Endodermal cell (in vitro differentiated cells): Measurements from ENCODE around the gene UMODL1. TPM values are rescaled to one million over a fixed set of nuclear protein-coding genes. Genes with fewer than 3 reads are reported as not detected.

Experiments used
- DNase-seq: peaks from one replicate; pipeline ENCODE4 v3.0.0-alpha.2; 2017
- H3K27ac ChIP-seq: 2 replicates; pipeline ENCODE4 v1.5.1; 2013; ENCODE audit warnings: mild to moderate bottlenecking, low read depth, low read length, moderate library complexity
- H3K27me3 ChIP-seq: 2 replicates; pipeline ENCODE4 v1.6.1; 2013; ENCODE audit warnings: mild to moderate bottlenecking, low read length, moderate library complexity; ENCODE audit not compliant: insufficient read depth, control insufficient read depth, poor library complexity, severe bottlenecking
- H3K36me3 ChIP-seq: 2 replicates; pipeline ENCODE4 v1.7.0; 2013; ENCODE audit warnings: mild to moderate bottlenecking, low read length, moderate library complexity; ENCODE audit not compliant: control insufficient read depth, insufficient read depth
- H3K4me1 ChIP-seq: one replicate; pipeline ENCODE4 v1.7.0; 2013; ENCODE audit warnings: low read length; ENCODE audit not compliant: control insufficient read depth, insufficient read depth
- H3K4me3 ChIP-seq: 2 replicates; pipeline ENCODE4 v1.5.1; 2013; ENCODE audit warnings: mild to moderate bottlenecking, low read length, moderate library complexity
- H3K9ac ChIP-seq: 2 replicates; pipeline ENCODE4 v1.6.1; 2013; ENCODE audit warnings: mild to moderate bottlenecking, low read length, moderate library complexity; ENCODE audit not compliant: poor library complexity, severe bottlenecking; ENCODE audit errors: extremely low read depth
- H3K9me3 ChIP-seq: 2 replicates; pipeline ENCODE4 v1.6.1; 2013; ENCODE audit warnings: mild to moderate bottlenecking, low read length, moderate library complexity; ENCODE audit not compliant: control insufficient read depth
- H3K27ac Mint-ChIP-seq: 2 replicates; pipeline ENCODE4 v1.8.0; 2020; ENCODE audit warnings: mixed read lengths
- H3K27me3 Mint-ChIP-seq: 2 replicates; pipeline ENCODE4 v1.8.0; 2021; ENCODE audit warnings: mild to moderate bottlenecking, mixed read lengths; ENCODE audit not compliant: insufficient read depth
- H3K36me3 Mint-ChIP-seq: 2 replicates; pipeline ENCODE4 v1.8.0; 2020; ENCODE audit warnings: low read depth, mixed read lengths
- H3K4me1 Mint-ChIP-seq: 2 replicates; pipeline ENCODE4 v1.8.0; 2020; ENCODE audit warnings: mixed read lengths
- H3K4me3 Mint-ChIP-seq: 2 replicates; pipeline ENCODE4 v1.8.0; 2020; ENCODE audit warnings: mild to moderate bottlenecking, moderate library complexity, mixed read lengths
- H3K9me3 Mint-ChIP-seq: 2 replicates; pipeline ENCODE4 v1.8.0; 2020; ENCODE audit warnings: mild to moderate bottlenecking, mixed read lengths
- CTCF ChIP-seq: fragments of 200-600 bp; sonication (generic); conservative IDR thresholded peaks from 2 replicates; pipeline ENCODE4 v1.5.0; 2021; ENCODE audit warnings: antibody characterized with exemption, mild to moderate bottlenecking
- WGBS, 2 experiments: methylation state at CpG; one replicate each; pipeline versions ENCODE4 v1.1.5 to v1.1.7; 2013; ENCODE audit warnings: missing lambda C conversion rate in 2 of 2, mixed read lengths in 1 of 2; ENCODE audit not compliant: insufficient coverage in 1 of 2, insufficient read length in 1 of 2; 5-methylcytosine and 5-hydroxymethylcytosine counted together
- total RNA-seq, 2 donors: library from RNA; stranded (reverse); fragmentation: NEBNext Ultra II Directional in 1 of 2; extraction: Animal tissue kit (Norgen Biotek cat#: 25700) in 1 of 2; gene quantifications; 2 replicates in 1 of 2; 3 replicates in 1 of 2; pipeline ENCODE4 v1.2.1, GENCODE V29; 2021

UMODL1 gene
- total RNA-seq, 2 donors from 2014 or later, result 0.24 to 0.49 TPM

GRCh38 chr21:42089093-42089631 is 18.0 kb downstream of the UMODL1 start:
- no peak for DNase-seq
- Histone ChIP-seq H3K4me3 (no peak overlapping the region), H3K27ac (no peak overlapping the region), H3K27me3 (no peaks in the 10 kb centered on the region), H3K9ac (no peak overlapping the region), H3K9me3 (no peaks in the 10 kb centered on the region), H3K36me3 (no peaks in the 10 kb centered on the region), H3K4me1 (no peaks in the 10 kb centered on the region)
- peaks cover 3% of the 10 kb centered on the region for H3K27me3 Mint-ChIP-seq
- no peak overlapping the region for H3K27ac Mint-ChIP-seq
- H3K36me3 Mint-ChIP-seq, result no peaks in the 10 kb centered on the region
- WGBS, 2 experiments, result 91 to 95% methylated on average over 6 to 12 of the region's 12 CpGs
- peaks cover 10% of the 10 kb centered on the region for H3K4me1 Mint-ChIP-seq
- no peak for TF ChIP-seq CTCF
- H3K4me3 Mint-ChIP-seq, result no peak overlapping the region
- H3K9me3 Mint-ChIP-seq, result peaks cover 8% of the 10 kb centered on the region

GRCh38 chr21:42089665-42090310 is 18.7 kb downstream of the UMODL1 start:
- DNase-seq, result no peak
- TF ChIP-seq CTCF, result no peak
- H3K4me3 Mint-ChIP-seq, result no peak overlapping the region
- Histone ChIP-seq H3K36me3 (no peaks in the 10 kb centered on the region), H3K4me1 (no peaks in the 10 kb centered on the region), H3K9ac (no peak overlapping the region), H3K27ac (no peak overlapping the region), H3K4me3 (no peak overlapping the region), H3K9me3 (peaks cover 6% of the 10 kb centered on the region), H3K27me3 (no peaks in the 10 kb centered on the region)
- H3K27ac Mint-ChIP-seq, result no peak overlapping the region
- peaks cover 10% of the 10 kb centered on the region for H3K4me1 Mint-ChIP-seq
- H3K27me3 Mint-ChIP-seq, result peaks cover 3% of the 10 kb centered on the region
- peaks cover 14% of the 10 kb centered on the region for H3K9me3 Mint-ChIP-seq
- WGBS, 2 experiments, result 91 to 95% methylated on average over 16 to 21 of the region's 21 CpGs
- no peaks in the 10 kb centered on the region for H3K36me3 Mint-ChIP-seq

- TF ChIP-seq CTCF, result no peak
- H3K9ac ChIP-seq, result no peak overlapping the region
- no peaks in the 10 kb centered on the region for H3K4me1 ChIP-seq
- Mint-ChIP-seq H3K27ac (no peak overlapping the region), H3K9me3 (peaks cover 23% of the 10 kb centered on the region), H3K4me3 (no peak overlapping the region), H3K4me1 (peaks cover 10% of the 10 kb centered on the region), H3K27me3 (peaks cover 3% of the 10 kb centered on the region), H3K36me3 (no peaks in the 10 kb centered on the region)
- no peaks in the 10 kb centered on the region for H3K27me3 ChIP-seq
- peaks cover 18% of the 10 kb centered on the region for H3K9me3 ChIP-seq
- 50 to 52% methylated on average over 11 to 14 of the region's 14 CpGs for WGBS, 2 experiments
- no peaks in the 10 kb centered on the region for H3K36me3 ChIP-seq
- DNase-seq, result peak; percentile 69
- H3K27ac ChIP-seq, result no peak overlapping the region
- H3K4me3 ChIP-seq, result no peak overlapping the region
These were observed 20.9 kb downstream of the UMODL1 start for GRCh38 chr21:42091899-42092508.
